K562 (cell line): ENCODE measurements around the gene ATP13A4. TPM values are rescaled to one million over a fixed set of nuclear protein-coding genes. Genes with fewer than 3 reads are reported as not detected.
A peak's percentile ranks its signal among the peaks of the same experiment; 100 is the strongest.

ENCODE experiments used
- KLF1 ChIP-seq: fragments of 450-650 bp; IDR thresholded peaks from 2 replicates; pipeline ENCODE4 v1.6.1; 2016; ENCODE audit warnings: missing genetic modification characterization, missing compliant biosample characterization
- MYBL2 ChIP-seq, 2 experiments: fragments of 450-650 bp in 1 of 2; sonication (generic) in 1 of 2; formaldehyde crosslinking in 1 of 2; IDR thresholded peaks; 2 replicates each; pipeline versions ENCODE4 v1.6.1 to v1.8.1; 2017 to 2022; ENCODE audit warnings: borderline replicate concordance in 1 of 2, inconsistent platforms in 1 of 2, low read depth in 1 of 2, mild to moderate bottlenecking in 1 of 2, missing genetic modification reagents in 1 of 2, moderate library complexity in 1 of 2
- NCOA1 ChIP-seq: fragments of 450-650 bp; IDR thresholded peaks from 2 replicates; pipeline ENCODE4 v1.6.1; 2016; ENCODE audit warnings: low read depth
- NR3C1 ChIP-seq: sonication (generic); formaldehyde crosslinking; IDR thresholded peaks from 2 replicates; pipeline ENCODE4 v1.8.1; 2022; ENCODE audit warnings: missing genetic modification reagents
- RCOR1 ChIP-seq, 2 experiments: IDR thresholded peaks; 2 replicates each; pipeline ENCODE4 v1.6.1; 2012; ENCODE audit warnings: low read depth in 2 of 2, low read length in 2 of 2, borderline replicate concordance in 1 of 2, improper control_type of control experiment in 1 of 2
- SRSF3 ChIP-seq: fragments of 200-400 bp; formaldehyde crosslinking; IDR thresholded peaks from 2 replicates; pipeline ENCODE4 v1.6.1; 2016; ENCODE audit warnings: mild to moderate bottlenecking, low read length, moderate library complexity; ENCODE audit not compliant: insufficient read depth
- ZBED1 ChIP-seq: IDR thresholded peaks from 2 replicates; pipeline ENCODE4 v1.6.1; 2014
- ZFP1 ChIP-seq: fragments of 450-650 bp; formaldehyde crosslinking; IDR thresholded peaks from 2 replicates; pipeline ENCODE4 v1.4.0; 2020; ENCODE audit warnings: mild to moderate bottlenecking, mixed read lengths
- ZNF134 ChIP-seq: fragments of 250-450 bp; sonication (Bioruptor Pico); conservative IDR thresholded peaks from 2 replicates; pipeline ENCODE4 v1.4.0; 2020
- ZNF644 ChIP-seq: fragments of 200-800 bp; sonication (Bioruptor generic); IDR thresholded peaks from 2 replicates; pipeline ENCODE4 v1.6.1; 2016; ENCODE audit warnings: low read depth, missing genetic modification characterization, missing compliant biosample characterization
- ZNF79 ChIP-seq: fragments of 250-450 bp; sonication (Bioruptor Pico); IDR thresholded peaks from 2 replicates; pipeline ENCODE4 v1.4.0; 2020; ENCODE audit warnings: low read depth, mild to moderate bottlenecking, moderate library complexity
- polyA plus RNA-seq, 8 experiments: library from polyadenylated mRNA; depleted of rRNA in 4 of 8; stranded (reverse) in 5 of 8; unstranded in 3 of 8; fragments of >200 nt; fragmentation: Nextera tagmentation in 2 of 8; fragmentation: Illumina TruSeq in 1 of 8; extraction: Ambion mirVana in 2 of 8; extraction: Trizol in 1 of 8; gene quantifications; 2 replicates each; pipeline versions ENCODE4 v1.2.1 to v1.2.3, GENCODE V29; 2011 to 2014; ENCODE audit warnings: inconsistent platforms in 1 of 8, missing spikeins in 1 of 8
- total RNA-seq, 7 experiments: library from RNA; depleted of rRNA in 6 of 7; stranded (reverse); fragments of >200 nt in 6 of 7; fragmentation: Illumina TruSeq in 2 of 7; extraction: Trizol in 2 of 7; gene quantifications; 2 replicates each; pipeline versions ENCODE4 v1.2.1 to v1.2.3, GENCODE V29; 2011 to 2021; ENCODE audit warnings: low replicate concordance in 1 of 7
- TF ChIP-seq, protein P1 (sequence below): sonication (generic); formaldehyde crosslinking; IDR thresholded peaks from 2 replicates; pipeline ENCODE4 v1.8.1; 2022; ENCODE audit warnings: missing genetic modification reagents
- TF ChIP-seq, protein P2 (sequence below): fragments of 450-650 bp; IDR thresholded peaks from 2 replicates; pipeline ENCODE4 v1.6.1; 2016; ENCODE audit warnings: mild to moderate bottlenecking, moderate library complexity
- TF ChIP-seq, protein P3 (sequence below): sonication (generic); formaldehyde crosslinking; IDR thresholded peaks from 2 replicates; pipeline ENCODE4 v1.5.0; 2020; ENCODE audit warnings: missing genetic modification reagents

The ATP13A4 gene
- total and polyA plus RNA-seq, 9 of the 15 experiments (the other 6 are each of a cell fraction or from before 2014, with no cell fraction given): 0.03 to 0.14 (median 0.07) TPM; not detected in 6

DNA sequence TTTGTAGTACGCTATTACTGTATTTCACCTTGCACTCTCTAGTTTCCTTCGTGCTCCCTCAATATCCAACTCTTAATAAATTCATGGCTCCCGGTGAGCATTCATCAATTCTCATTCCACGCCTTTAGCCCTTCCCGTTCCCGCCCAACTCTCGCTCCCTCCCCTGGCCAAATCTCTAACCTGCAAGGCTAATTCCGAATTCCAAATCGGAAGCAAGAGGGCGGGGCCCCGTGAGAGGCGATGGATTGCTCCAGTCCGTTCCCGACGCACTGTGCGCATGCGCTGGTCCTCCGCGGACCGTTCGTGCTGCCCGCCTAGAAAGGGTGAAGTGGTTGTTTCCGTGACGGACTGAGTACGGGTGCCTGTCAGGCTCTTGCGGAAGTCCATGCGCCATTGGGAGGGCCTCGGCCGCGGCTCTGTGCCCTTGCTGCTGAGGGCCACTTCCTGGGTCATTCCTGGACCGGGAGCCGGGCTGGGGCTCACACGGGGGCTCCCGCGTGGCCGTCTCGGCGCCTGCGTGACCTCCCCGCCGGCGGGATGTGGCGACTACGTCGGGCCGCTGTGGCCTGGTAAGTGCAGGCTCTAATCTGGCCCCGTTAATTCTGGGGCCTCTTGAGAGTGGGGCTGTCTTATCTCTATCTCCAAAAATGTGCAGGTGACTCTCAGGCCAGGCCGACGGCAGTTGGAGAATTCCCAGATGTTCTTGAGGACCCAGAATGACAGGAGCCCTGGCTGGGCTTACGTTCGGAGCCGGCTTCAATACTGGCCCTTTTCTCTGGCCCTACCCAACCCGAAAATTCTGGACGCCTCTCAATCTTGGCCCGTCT is 38.4 kb upstream of the ATP13A4 start, which contains the start of gene OPA1 (continued):
- TF ChIP-seq, protein P1, sequence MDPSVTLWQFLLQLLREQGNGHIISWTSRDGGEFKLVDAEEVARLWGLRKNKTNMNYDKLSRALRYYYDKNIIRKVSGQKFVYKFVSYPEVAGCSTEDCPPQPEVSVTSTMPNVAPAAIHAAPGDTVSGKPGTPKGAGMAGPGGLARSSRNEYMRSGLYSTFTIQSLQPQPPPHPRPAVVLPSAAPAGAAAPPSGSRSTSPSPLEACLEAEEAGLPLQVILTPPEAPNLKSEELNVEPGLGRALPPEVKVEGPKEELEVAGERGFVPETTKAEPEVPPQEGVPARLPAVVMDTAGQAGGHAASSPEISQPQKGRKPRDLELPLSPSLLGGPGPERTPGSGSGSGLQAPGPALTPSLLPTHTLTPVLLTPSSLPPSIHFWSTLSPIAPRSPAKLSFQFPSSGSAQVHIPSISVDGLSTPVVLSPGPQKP (CRISPR knock-in tag): no peak
- TF ChIP-seq ZNF644 (tag) (no peak), ZNF134 (CRISPR knock-in tag) (no peak), RCOR1 (IDR thresholded peaks at IDR 0.05; ENCODE audit: borderline replicate concordance in 1 of 2, low read depth in 2 of 2, low read length in 2 of 2) (peak in 1 of 2 experiments; percentile 68; a peak in 2 of 4 replicates), NR3C1 (peak; percentile 77), ZFP1 (CRISPR knock-in tag) (no peak), MYBL2 (IDR thresholded peaks at IDR 0.05; ENCODE audit: low read depth) (peak; percentile 91), MYBL2 (CRISPR knock-in tag; IDR thresholded peaks at IDR 0.05; ENCODE audit: borderline replicate concordance) (peak; percentile 40; the same call in 1 of the 2 replicates), SRSF3 (no peak), NCOA1 (peak; percentile 97), ZBED1 (peak; percentile 87), ZNF79 (CRISPR knock-in tag) (no peak), KLF1 (tag) (no peak)
- TF ChIP-seq, protein P2, sequence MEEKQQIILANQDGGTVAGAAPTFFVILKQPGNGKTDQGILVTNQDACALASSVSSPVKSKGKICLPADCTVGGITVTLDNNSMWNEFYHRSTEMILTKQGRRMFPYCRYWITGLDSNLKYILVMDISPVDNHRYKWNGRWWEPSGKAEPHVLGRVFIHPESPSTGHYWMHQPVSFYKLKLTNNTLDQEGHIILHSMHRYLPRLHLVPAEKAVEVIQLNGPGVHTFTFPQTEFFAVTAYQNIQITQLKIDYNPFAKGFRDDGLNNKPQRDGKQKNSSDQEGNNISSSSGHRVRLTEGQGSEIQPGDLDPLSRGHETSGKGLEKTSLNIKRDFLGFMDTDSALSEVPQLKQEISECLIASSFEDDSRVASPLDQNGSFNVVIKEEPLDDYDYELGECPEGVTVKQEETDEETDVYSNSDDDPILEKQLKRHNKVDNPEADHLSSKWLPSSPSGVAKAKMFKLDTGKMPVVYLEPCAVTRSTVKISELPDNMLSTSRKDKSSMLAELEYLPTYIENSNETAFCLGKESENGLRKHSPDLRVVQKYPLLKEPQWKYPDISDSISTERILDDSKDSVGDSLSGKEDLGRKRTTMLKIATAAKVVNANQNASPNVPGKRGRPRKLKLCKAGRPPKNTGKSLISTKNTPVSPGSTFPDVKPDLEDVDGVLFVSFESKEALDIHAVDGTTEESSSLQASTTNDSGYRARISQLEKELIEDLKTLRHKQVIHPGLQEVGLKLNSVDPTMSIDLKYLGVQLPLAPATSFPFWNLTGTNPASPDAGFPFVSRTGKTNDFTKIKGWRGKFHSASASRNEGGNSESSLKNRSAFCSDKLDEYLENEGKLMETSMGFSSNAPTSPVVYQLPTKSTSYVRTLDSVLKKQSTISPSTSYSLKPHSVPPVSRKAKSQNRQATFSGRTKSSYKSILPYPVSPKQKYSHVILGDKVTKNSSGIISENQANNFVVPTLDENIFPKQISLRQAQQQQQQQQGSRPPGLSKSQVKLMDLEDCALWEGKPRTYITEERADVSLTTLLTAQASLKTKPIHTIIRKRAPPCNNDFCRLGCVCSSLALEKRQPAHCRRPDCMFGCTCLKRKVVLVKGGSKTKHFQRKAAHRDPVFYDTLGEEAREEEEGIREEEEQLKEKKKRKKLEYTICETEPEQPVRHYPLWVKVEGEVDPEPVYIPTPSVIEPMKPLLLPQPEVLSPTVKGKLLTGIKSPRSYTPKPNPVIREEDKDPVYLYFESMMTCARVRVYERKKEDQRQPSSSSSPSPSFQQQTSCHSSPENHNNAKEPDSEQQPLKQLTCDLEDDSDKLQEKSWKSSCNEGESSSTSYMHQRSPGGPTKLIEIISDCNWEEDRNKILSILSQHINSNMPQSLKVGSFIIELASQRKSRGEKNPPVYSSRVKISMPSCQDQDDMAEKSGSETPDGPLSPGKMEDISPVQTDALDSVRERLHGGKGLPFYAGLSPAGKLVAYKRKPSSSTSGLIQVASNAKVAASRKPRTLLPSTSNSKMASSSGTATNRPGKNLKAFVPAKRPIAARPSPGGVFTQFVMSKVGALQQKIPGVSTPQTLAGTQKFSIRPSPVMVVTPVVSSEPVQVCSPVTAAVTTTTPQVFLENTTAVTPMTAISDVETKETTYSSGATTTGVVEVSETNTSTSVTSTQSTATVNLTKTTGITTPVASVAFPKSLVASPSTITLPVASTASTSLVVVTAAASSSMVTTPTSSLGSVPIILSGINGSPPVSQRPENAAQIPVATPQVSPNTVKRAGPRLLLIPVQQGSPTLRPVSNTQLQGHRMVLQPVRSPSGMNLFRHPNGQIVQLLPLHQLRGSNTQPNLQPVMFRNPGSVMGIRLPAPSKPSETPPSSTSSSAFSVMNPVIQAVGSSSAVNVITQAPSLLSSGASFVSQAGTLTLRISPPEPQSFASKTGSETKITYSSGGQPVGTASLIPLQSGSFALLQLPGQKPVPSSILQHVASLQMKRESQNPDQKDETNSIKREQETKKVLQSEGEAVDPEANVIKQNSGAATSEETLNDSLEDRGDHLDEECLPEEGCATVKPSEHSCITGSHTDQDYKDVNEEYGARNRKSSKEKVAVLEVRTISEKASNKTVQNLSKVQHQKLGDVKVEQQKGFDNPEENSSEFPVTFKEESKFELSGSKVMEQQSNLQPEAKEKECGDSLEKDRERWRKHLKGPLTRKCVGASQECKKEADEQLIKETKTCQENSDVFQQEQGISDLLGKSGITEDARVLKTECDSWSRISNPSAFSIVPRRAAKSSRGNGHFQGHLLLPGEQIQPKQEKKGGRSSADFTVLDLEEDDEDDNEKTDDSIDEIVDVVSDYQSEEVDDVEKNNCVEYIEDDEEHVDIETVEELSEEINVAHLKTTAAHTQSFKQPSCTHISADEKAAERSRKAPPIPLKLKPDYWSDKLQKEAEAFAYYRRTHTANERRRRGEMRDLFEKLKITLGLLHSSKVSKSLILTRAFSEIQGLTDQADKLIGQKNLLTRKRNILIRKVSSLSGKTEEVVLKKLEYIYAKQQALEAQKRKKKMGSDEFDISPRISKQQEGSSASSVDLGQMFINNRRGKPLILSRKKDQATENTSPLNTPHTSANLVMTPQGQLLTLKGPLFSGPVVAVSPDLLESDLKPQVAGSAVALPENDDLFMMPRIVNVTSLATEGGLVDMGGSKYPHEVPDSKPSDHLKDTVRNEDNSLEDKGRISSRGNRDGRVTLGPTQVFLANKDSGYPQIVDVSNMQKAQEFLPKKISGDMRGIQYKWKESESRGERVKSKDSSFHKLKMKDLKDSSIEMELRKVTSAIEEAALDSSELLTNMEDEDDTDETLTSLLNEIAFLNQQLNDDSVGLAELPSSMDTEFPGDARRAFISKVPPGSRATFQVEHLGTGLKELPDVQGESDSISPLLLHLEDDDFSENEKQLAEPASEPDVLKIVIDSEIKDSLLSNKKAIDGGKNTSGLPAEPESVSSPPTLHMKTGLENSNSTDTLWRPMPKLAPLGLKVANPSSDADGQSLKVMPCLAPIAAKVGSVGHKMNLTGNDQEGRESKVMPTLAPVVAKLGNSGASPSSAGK: peak; percentile 94
- TF ChIP-seq, protein P3, sequence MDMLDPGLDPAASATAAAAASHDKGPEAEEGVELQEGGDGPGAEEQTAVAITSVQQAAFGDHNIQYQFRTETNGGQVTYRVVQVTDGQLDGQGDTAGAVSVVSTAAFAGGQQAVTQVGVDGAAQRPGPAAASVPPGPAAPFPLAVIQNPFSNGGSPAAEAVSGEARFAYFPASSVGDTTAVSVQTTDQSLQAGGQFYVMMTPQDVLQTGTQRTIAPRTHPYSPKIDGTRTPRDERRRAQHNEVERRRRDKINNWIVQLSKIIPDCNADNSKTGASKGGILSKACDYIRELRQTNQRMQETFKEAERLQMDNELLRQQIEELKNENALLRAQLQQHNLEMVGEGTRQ (CRISPR knock-in tag): no peak
